Keratinocyte (primary cell): ENCODE results near the gene PCGF1. TPM values are rescaled to one million over a fixed set of nuclear protein-coding genes. Genes with fewer than 3 reads are reported as not detected.

Experiments
- DNase-seq: peaks from one replicate; pipeline ENCODE4 v3.0.0-alpha.2; 2011; ENCODE audit warnings: low read depth, missing footprints, low spot score
- FAIRE-seq: peaks from 2 replicates; lab custom pipeline; 2011; peaks lifted over from hg19 to GRCh38; lab: Jason Lieb, UNC
- H2AFZ ChIP-seq: 2 replicates; pipeline ENCODE4 v1.6.0; 2012; ENCODE audit warnings: low read length, control low read depth, inconsistent platforms; ENCODE audit not compliant: control insufficient read depth
- H3K27ac ChIP-seq: 2 replicates; pipeline ENCODE4 v1.5.1; 2011; ENCODE audit warnings: low read length; ENCODE audit not compliant: control insufficient read depth, insufficient read depth
- H3K27me3 ChIP-seq: 3 replicates; pipeline ENCODE4 v1.6.0; 2011; ENCODE audit warnings: low read length; ENCODE audit not compliant: control insufficient read depth, insufficient read depth; ENCODE audit errors: extremely low read depth
- H3K36me3 ChIP-seq, 2 experiments: 2 replicates in 1 of 2; 3 replicates in 1 of 2; pipeline ENCODE4 v1.5.1; 2011; ENCODE audit warnings: low read length in 2 of 2, mild to moderate bottlenecking in 1 of 2; ENCODE audit not compliant: control insufficient read depth in 2 of 2, insufficient read depth in 2 of 2; ENCODE audit errors: extremely low read depth in 1 of 2
- H3K4me1 ChIP-seq: 3 replicates; pipeline ENCODE4 v1.5.1; 2011; ENCODE audit warnings: low read length; ENCODE audit not compliant: control insufficient read depth, insufficient read depth; ENCODE audit errors: extremely low read depth
- H3K4me2 ChIP-seq: 3 replicates; pipeline ENCODE4 v1.6.0; 2011; ENCODE audit warnings: low read depth, low read length; ENCODE audit not compliant: control insufficient read depth, insufficient read depth; ENCODE audit errors: extremely low read depth
- H3K4me3 ChIP-seq, 3 experiments: fragments of 200-600 bp in 1 of 3; sonication (generic) in 1 of 3; 2 replicates in 2 of 3; 3 replicates in 1 of 3; pipeline ENCODE4 v1.5.1; 2011 to 2016; ENCODE audit warnings: low read length in 3 of 3, mild to moderate bottlenecking in 3 of 3, control low read depth in 2 of 3, inconsistent platforms in 1 of 3, low read depth in 1 of 3, mixed read lengths in 1 of 3, mixed run types in 1 of 3, moderate library complexity in 1 of 3; ENCODE audit not compliant: control insufficient read depth in 2 of 3, insufficient read depth in 2 of 3; ENCODE audit errors: extremely low read depth in 1 of 3
- H3K79me2 ChIP-seq: 2 replicates; pipeline ENCODE4 v1.6.0; 2012; ENCODE audit warnings: low read length; ENCODE audit not compliant: control insufficient read depth, insufficient read depth
- H3K9ac ChIP-seq: 3 replicates; pipeline ENCODE4 v1.6.0; 2011; ENCODE audit warnings: low read length; ENCODE audit not compliant: control insufficient read depth, insufficient read depth; ENCODE audit errors: extremely low read depth
- H3K9me1 ChIP-seq: 3 replicates; pipeline ENCODE4 v1.6.0; 2011; ENCODE audit warnings: low read length; ENCODE audit not compliant: control insufficient read depth, insufficient read depth; ENCODE audit errors: extremely low read depth
- H3K9me3 ChIP-seq: 2 replicates; pipeline ENCODE4 v1.5.1; 2012; ENCODE audit warnings: low read depth, low read length; ENCODE audit not compliant: control insufficient read depth
- H4K20me1 ChIP-seq: 3 replicates; pipeline ENCODE4 v1.6.0; 2011; ENCODE audit warnings: low read length; ENCODE audit not compliant: control insufficient read depth, insufficient read depth; ENCODE audit errors: extremely low read depth
- CTCF ChIP-seq, 3 experiments: IDR thresholded peaks in 1 of 3; conservative IDR thresholded peaks in 1 of 3; optimal IDR thresholded peaks in 1 of 3; 2 replicates in 2 of 3; 3 replicates in 1 of 3; pipeline versions ENCODE3 to v1.5.1; 2011; ENCODE audit warnings: low read length in 3 of 3, mild to moderate bottlenecking in 3 of 3, moderate library complexity in 2 of 3, control low read depth in 1 of 3, inconsistent platforms in 1 of 3; ENCODE audit not compliant: insufficient read depth in 2 of 3; ENCODE audit errors: extremely low read depth in 1 of 3
- EZH2 ChIP-seq: IDR thresholded peaks from one replicate; pipeline ENCODE4 v1.6.1; 2012; ENCODE audit warnings: inconsistent platforms, mild to moderate bottlenecking, low read length, moderate library complexity
- dilution Hi-C: fragments of 300-500 bp; cut with MboI; formaldehyde crosslinking; loops from one replicate; pipeline ENCODE4 v1.7.0; 2020; ENCODE audit warnings: low sequenced_read_pairs; ENCODE audit not compliant: extremely low pct_ligation_motif_present
- polyA plus RNA-seq, 5 experiments: library from polyadenylated mRNA; depleted of rRNA in 3 of 5; stranded (reverse) in 3 of 5; stranded (forward) in 1 of 5; unstranded in 1 of 5; fragments of >200 nt; gene quantifications; 1 replicate in 1 of 5; 2 replicates in 3 of 5; 3 replicates in 1 of 5; pipeline versions ENCODE4 v1.2.1 to v1.2.3, GENCODE V29; 2011 to 2012; ENCODE audit warnings: missing spikeins in 2 of 5, low read depth in 1 of 5, low replicate concordance in 1 of 5

Gene PCGF1
- polyA plus RNA-seq, 1 donor (not counting 4 experiments of a cell fraction or from before 2014, with no cell fraction given), result 29.1 TPM

- FAIRE-seq, result no peak
- Histone ChIP-seq H3K79me2 (peaks cover 8% of the 10 kb centered on the region), H3K9me3 (no peaks in the 10 kb centered on the region), H3K4me2 (no peak overlapping the region), H3K36me3 (peaks cover 9 to 20% of the 10 kb centered on the region in 2 experiments), H3K4me3 (no peak overlapping the region), H3K9me1 (no peaks in the 10 kb centered on the region), H3K27ac (no peak overlapping the region), H2AFZ (no peak overlapping the region), H3K27me3 (peaks cover 6% of the 10 kb centered on the region), H3K4me1 (peaks cover 17% of the 10 kb centered on the region), H4K20me1 (no peaks in the 10 kb centered on the region), H3K9ac (no peak overlapping the region)
- DNase-seq, result no peak
- TF ChIP-seq CTCF (optimal IDR thresholded peaks at IDR 0.05 in 1 of 3, IDR thresholded peaks at IDR 0.05 in 1 of 3, conservative IDR thresholded peaks at IDR 0.05 in 1 of 3; ENCODE audit: extremely low read depth in 1 of 3, insufficient read depth in 2 of 3, low read length in 3 of 3) (no peak), EZH2 (no peak)
- dilution Hi-C loops, result no loop called here
These were observed 15.0 kb upstream of the PCGF1 start for GRCh38 chr2:74522516-74522915.

- DNase-seq (no peak), FAIRE-seq (no peak)
- no peak overlapping the region for H3K27ac ChIP-seq
- H3K9me1 ChIP-seq, result no peaks in the 10 kb centered on the region
- H3K79me2 ChIP-seq, result no peaks in the 10 kb centered on the region
- H4K20me1 ChIP-seq, result no peaks in the 10 kb centered on the region
- H3K4me1 ChIP-seq, result peaks cover 6% of the 10 kb centered on the region
- dilution Hi-C loops, result no loop called here
- TF ChIP-seq CTCF (optimal IDR thresholded peaks at IDR 0.05 in 1 of 3, IDR thresholded peaks at IDR 0.05 in 1 of 3, conservative IDR thresholded peaks at IDR 0.05 in 1 of 3; ENCODE audit: extremely low read depth in 1 of 3, insufficient read depth in 2 of 3, low read length in 3 of 3) (no peak), EZH2 (no peak)
- H3K9ac ChIP-seq, result no peak overlapping the region
- H3K4me3 ChIP-seq, result no peak overlapping the region
- H3K27me3 ChIP-seq, result peaks cover 56% of the 10 kb centered on the region
- peak overlapping the region; percentile 20 for H3K4me2 ChIP-seq
- H3K36me3 ChIP-seq, result no peaks in the 10 kb centered on the region
- H3K9me3 ChIP-seq, result no peaks in the 10 kb centered on the region
- H2AFZ ChIP-seq, result no peak overlapping the region
These were observed 9.2 kb upstream of the PCGF1 start for GRCh38 chr2:74516650-74517049.
